H9 (cell line): ENCODE data around the gene SLC1A1. TPM values are rescaled to one million over a fixed set of nuclear protein-coding genes. Genes with fewer than 3 reads are reported as not detected.

ENCODE experiments used
- DNase-seq: peaks from one replicate; pipeline ENCODE4 v3.0.0-alpha.2; 2017
- H2AFZ ChIP-seq: one replicate; pipeline ENCODE4 v1.6.1; 2013; ENCODE audit warnings: mild to moderate bottlenecking, low read length, control low read depth, moderate library complexity
- H2AK5ac ChIP-seq: 2 replicates; pipeline ENCODE4 v1.6.1; 2013; ENCODE audit warnings: low read length, control low read depth, mixed read lengths; ENCODE audit not compliant: insufficient read length
- H2BK120ac ChIP-seq: one replicate; pipeline ENCODE4 v1.6.1; 2013; ENCODE audit warnings: low read depth, mild to moderate bottlenecking, low read length, control low read depth, inconsistent platforms; ENCODE audit not compliant: poor library complexity, severe bottlenecking
- H2BK12ac ChIP-seq: 2 replicates; pipeline ENCODE4 v1.6.1; 2013; ENCODE audit warnings: low read length, control low read depth, mixed read lengths, low read depth; ENCODE audit not compliant: insufficient read length
- H2BK15ac ChIP-seq: 2 replicates; pipeline ENCODE4 v1.6.1; 2013; ENCODE audit warnings: low read depth, low read length, control low read depth
- H2BK20ac ChIP-seq: one replicate; pipeline ENCODE4 v1.6.1; 2013; ENCODE audit warnings: low read depth, mild to moderate bottlenecking, low read length, control low read depth, inconsistent platforms; ENCODE audit not compliant: poor library complexity, severe bottlenecking
- H2BK5ac ChIP-seq: 2 replicates; pipeline ENCODE4 v1.6.1; 2013; ENCODE audit warnings: low read length, control low read depth, mixed read lengths; ENCODE audit not compliant: insufficient read length
- H3K14ac ChIP-seq: 2 replicates; pipeline ENCODE4 v1.6.1; 2013; ENCODE audit warnings: low read length, control low read depth; ENCODE audit not compliant: insufficient read depth
- H3K18ac ChIP-seq: 2 replicates; pipeline ENCODE4 v1.6.1; 2013; ENCODE audit warnings: low read depth, mild to moderate bottlenecking, mixed read lengths, low read length, control low read depth; ENCODE audit not compliant: insufficient read length
- H3K23ac ChIP-seq: 2 replicates; pipeline ENCODE4 v1.6.1; 2013; ENCODE audit warnings: low read length, control low read depth, mixed read lengths, low read depth; ENCODE audit not compliant: insufficient read length
- H3K23me2 ChIP-seq: 2 replicates; pipeline ENCODE4 v1.6.1; 2013; ENCODE audit warnings: low read depth, mild to moderate bottlenecking, mixed read lengths, low read length, control low read depth; ENCODE audit not compliant: insufficient read length, poor library complexity, severe bottlenecking
- H3K27ac ChIP-seq: 2 replicates; pipeline ENCODE4 v1.5.1; 2013; ENCODE audit warnings: low read length, control low read depth, mixed read lengths, low read depth; ENCODE audit not compliant: insufficient read length
- H3K27me3 ChIP-seq: 2 replicates; pipeline ENCODE4 v1.6.1; 2013; ENCODE audit warnings: low read length, control low read depth, inconsistent platforms; ENCODE audit not compliant: insufficient read depth
- H3K4ac ChIP-seq: 2 replicates; pipeline ENCODE4 v1.6.1; 2013; ENCODE audit warnings: low read depth, mild to moderate bottlenecking, control low read depth, inconsistent platforms, low read length, moderate library complexity
- H3K4me1 ChIP-seq: 2 replicates; pipeline ENCODE4 v1.6.1; 2013; ENCODE audit warnings: low read length, control low read depth, inconsistent platforms; ENCODE audit not compliant: insufficient read depth
- H3K4me2 ChIP-seq: 2 replicates; pipeline ENCODE4 v1.6.1; 2013; ENCODE audit warnings: low read length, control low read depth, mixed read lengths; ENCODE audit not compliant: insufficient read length, insufficient read depth
- H3K56ac ChIP-seq: 2 replicates; pipeline ENCODE4 v1.6.1; 2013; ENCODE audit warnings: low read depth, mild to moderate bottlenecking, mixed read lengths, low read length, control low read depth; ENCODE audit not compliant: insufficient read length
- H3K79me1 ChIP-seq: 2 replicates; pipeline ENCODE4 v1.6.1; 2013; ENCODE audit warnings: low read depth, mild to moderate bottlenecking, moderate library complexity, low read length, control low read depth, inconsistent platforms; ENCODE audit not compliant: insufficient read depth, poor library complexity, severe bottlenecking
- H3K79me2 ChIP-seq: 2 replicates; pipeline ENCODE4 v1.6.1; 2013; ENCODE audit warnings: low read length, control low read depth, inconsistent platforms; ENCODE audit not compliant: insufficient read depth
- H3K9ac ChIP-seq: 2 replicates; pipeline ENCODE4 v1.6.1; 2013; ENCODE audit warnings: low read length, control low read depth, mixed read lengths; ENCODE audit not compliant: insufficient read length; ENCODE audit errors: extremely low read depth
- H3K9me3 ChIP-seq: one replicate; pipeline ENCODE4 v1.6.1; 2013; ENCODE audit warnings: low read depth, low read length, inconsistent platforms; ENCODE audit not compliant: control insufficient read depth
- H3T11ph ChIP-seq: one replicate; pipeline ENCODE4 v1.6.1; 2013; ENCODE audit warnings: mild to moderate bottlenecking, low read length, control low read depth, inconsistent platforms
- H4K20me1 ChIP-seq: one replicate; pipeline ENCODE4 v1.6.1; 2013; ENCODE audit not compliant: control insufficient read depth, insufficient read length, insufficient read depth
- H4K5ac ChIP-seq: 2 replicates; pipeline ENCODE4 v1.6.1; 2013; ENCODE audit warnings: low read depth, mild to moderate bottlenecking, mixed read lengths, low read length, control low read depth; ENCODE audit not compliant: insufficient read length
- H4K8ac ChIP-seq: replicated peaks from 2 replicates; pipeline ENCODE4 v1.6.1; 2013; ENCODE audit warnings: low read length, control low read depth, mixed read lengths, low read depth; ENCODE audit not compliant: insufficient read length
- H4K91ac ChIP-seq: 2 replicates; pipeline ENCODE4 v1.6.1; 2013; ENCODE audit warnings: low read depth, mild to moderate bottlenecking, moderate library complexity, mixed read lengths, low read length, control low read depth; ENCODE audit not compliant: insufficient read length
- H3K27ac Mint-ChIP-seq, 3 experiments: 2 replicates in 2 of 3; 3 replicates in 1 of 3; pipeline ENCODE4 v1.8.0; 2020 to 2021; ENCODE audit warnings: mixed read lengths in 3 of 3, mild to moderate bottlenecking in 1 of 3, moderate library complexity in 1 of 3
- H3K27me3 Mint-ChIP-seq: 2 replicates; pipeline ENCODE4 v1.8.0; 2021; ENCODE audit warnings: low read depth, mild to moderate bottlenecking, moderate library complexity, mixed read lengths
- H3K36me3 Mint-ChIP-seq, 3 experiments: 2 replicates in 2 of 3; 3 replicates in 1 of 3; pipeline ENCODE4 v1.8.0; 2020 to 2021; ENCODE audit warnings: low read depth in 3 of 3, mixed read lengths in 3 of 3; ENCODE audit not compliant: insufficient read depth in 1 of 3
- H3K4me1 Mint-ChIP-seq, 2 experiments: 2 replicates each; pipeline ENCODE4 v1.8.0; 2020; ENCODE audit warnings: mixed read lengths in 2 of 2
- H3K4me3 Mint-ChIP-seq, 2 experiments: 2 replicates in 1 of 2; 3 replicates in 1 of 2; pipeline ENCODE4 v1.8.0; 2020 to 2021; ENCODE audit warnings: mild to moderate bottlenecking in 2 of 2, mixed read lengths in 2 of 2, moderate library complexity in 1 of 2
- H3K9me3 Mint-ChIP-seq, 2 experiments: 2 replicates in 1 of 2; 3 replicates in 1 of 2; pipeline ENCODE4 v1.8.0; 2020; ENCODE audit warnings: mild to moderate bottlenecking in 2 of 2, mixed read lengths in 2 of 2, moderate library complexity in 1 of 2
- WGBS: extraction: QIAGEN DNeasy Blood & Tissue Kit; methylation state at CpG from one replicate; pipeline ENCODE4 v1.1.7; 2013; ENCODE audit warnings: missing lambda C conversion rate, low lambda C conversion rate, mixed read lengths; ENCODE audit not compliant: insufficient read length; ENCODE audit errors: extremely low coverage; 5-methylcytosine and 5-hydroxymethylcytosine counted together
- total RNA-seq: library from RNA; stranded (reverse); gene quantifications from 2 replicates; pipeline ENCODE4 v1.2.1, GENCODE V29; 2021
- TF ChIP-seq, protein P1 (sequence below): fragments of 200-600 bp; sonication (generic); conservative IDR thresholded peaks from 3 replicates; pipeline ENCODE4 v1.8.0; 2021; ENCODE audit warnings: antibody characterized with exemption, mild to moderate bottlenecking

Gene SLC1A1
- total RNA-seq, 1 experiment from 2014 or later: 4.7 TPM

DNA sequence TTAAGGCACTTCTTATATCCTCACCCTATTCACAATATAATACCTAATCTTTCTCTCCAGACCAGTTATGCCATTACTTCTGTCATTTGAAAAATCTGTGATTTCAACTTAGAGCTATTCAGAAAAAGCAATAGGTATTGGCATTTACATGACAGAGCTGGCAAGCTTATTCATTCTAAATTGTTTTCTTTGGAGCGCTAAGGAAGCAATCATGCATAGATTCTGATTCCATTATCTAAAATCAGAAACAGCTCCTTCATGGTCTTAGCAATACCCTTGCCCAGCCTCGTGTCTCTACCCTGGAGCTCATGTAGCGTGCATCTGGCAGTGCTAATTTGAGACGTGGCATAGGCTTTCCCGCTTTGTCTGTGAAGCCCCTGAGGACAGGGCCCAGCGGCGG is 4.5 kb downstream of the SLC1A1 start:
- Histone ChIP-seq H3K79me1 (no peaks in the 10 kb centered on the region), H3K4me2 (no peak overlapping the region), H3T11ph (no peak overlapping the region), H2BK12ac (no peak overlapping the region), H3K23ac (no peak overlapping the region), H3K23me2 (peaks cover 10% of the 10 kb centered on the region), H2AFZ (no peak overlapping the region), H3K27ac (no peak overlapping the region), H3K56ac (no peak overlapping the region), H3K27me3 (no peaks in the 10 kb centered on the region), H3K79me2 (no peaks in the 10 kb centered on the region), H3K18ac (no peak overlapping the region), H3K4me1 (no peaks in the 10 kb centered on the region), H3K14ac (no peak overlapping the region), H2BK120ac (no peak overlapping the region), H4K5ac (no peak overlapping the region), H2AK5ac (no peak overlapping the region), H4K20me1 (no peaks in the 10 kb centered on the region), H3K4ac (no peak overlapping the region), H4K91ac (no peak overlapping the region), H4K8ac (no peak overlapping the region), H3K9me3 (no peaks in the 10 kb centered on the region), H2BK20ac (no peak overlapping the region), H2BK5ac (no peak overlapping the region), H2BK15ac (no peak overlapping the region), H3K9ac (no peak overlapping the region)
- Mint-ChIP-seq H3K4me1 (peaks cover 20 to 22% of the 10 kb centered on the region in 2 experiments), H3K36me3 (no peaks in the 10 kb centered on the region; a peak in 2 of 7 replicates), H3K9me3 (no peaks in the 10 kb centered on the region; a peak in 1 of 5 replicates), H3K27ac (no peak overlapping the region), H3K4me3 (no peak overlapping the region), H3K27me3 (peaks cover 9% of the 10 kb centered on the region)
- no CpG with 5 or more reads among the region's 7 CpGs for WGBS
- TF ChIP-seq, protein P1, sequence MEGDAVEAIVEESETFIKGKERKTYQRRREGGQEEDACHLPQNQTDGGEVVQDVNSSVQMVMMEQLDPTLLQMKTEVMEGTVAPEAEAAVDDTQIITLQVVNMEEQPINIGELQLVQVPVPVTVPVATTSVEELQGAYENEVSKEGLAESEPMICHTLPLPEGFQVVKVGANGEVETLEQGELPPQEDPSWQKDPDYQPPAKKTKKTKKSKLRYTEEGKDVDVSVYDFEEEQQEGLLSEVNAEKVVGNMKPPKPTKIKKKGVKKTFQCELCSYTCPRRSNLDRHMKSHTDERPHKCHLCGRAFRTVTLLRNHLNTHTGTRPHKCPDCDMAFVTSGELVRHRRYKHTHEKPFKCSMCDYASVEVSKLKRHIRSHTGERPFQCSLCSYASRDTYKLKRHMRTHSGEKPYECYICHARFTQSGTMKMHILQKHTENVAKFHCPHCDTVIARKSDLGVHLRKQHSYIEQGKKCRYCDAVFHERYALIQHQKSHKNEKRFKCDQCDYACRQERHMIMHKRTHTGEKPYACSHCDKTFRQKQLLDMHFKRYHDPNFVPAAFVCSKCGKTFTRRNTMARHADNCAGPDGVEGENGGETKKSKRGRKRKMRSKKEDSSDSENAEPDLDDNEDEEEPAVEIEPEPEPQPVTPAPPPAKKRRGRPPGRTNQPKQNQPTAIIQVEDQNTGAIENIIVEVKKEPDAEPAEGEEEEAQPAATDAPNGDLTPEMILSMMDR: no peak
- no peak for DNase-seq
